Activated CD8-positive, alpha-beta T cell treated with anti-CD3 and anti-CD28 coated beads for 36 hours (primary cell): ENCODE data around the gene TTLL12. TPM values are rescaled to one million over a fixed set of nuclear protein-coding genes. Genes with fewer than 3 reads are reported as not detected.
A peak's percentile ranks its signal among the peaks of the same experiment; 100 is the strongest.

Source experiments
- ATAC-seq: fragments of 200-7000 bp; cut with Tn5 transposase; one replicate; pipeline ENCODE4 v1.10.0; 2021; ENCODE audit warnings: mild to moderate bottlenecking, moderate library complexity
- CTCF ChIA-PET: fragments of 350-600 bp; sonication (Branson Sonifier 250); formaldehyde crosslinking; loops from one replicate; lab custom pipeline; 2021; ENCODE audit warnings: antibody characterized with exemption; lab: Charles Lee
- POLR2A ChIA-PET: fragments of 350-600 bp; sonication (Branson Sonifier 250); formaldehyde crosslinking; loops from one replicate; lab custom pipeline; 2021; ENCODE audit warnings: antibody characterized with exemption; lab: Charles Lee
- DNase-seq: peaks from one replicate; pipeline ENCODE4 v3.0.0-alpha.2; 2020
- H3K27ac Mint-ChIP-seq: one replicate; pipeline ENCODE4 v1.8.0; 2021; ENCODE audit warnings: mild to moderate bottlenecking, mixed read lengths
- H3K27me3 Mint-ChIP-seq: one replicate; pipeline ENCODE4 v1.8.0; 2021; ENCODE audit warnings: mixed read lengths
- H3K36me3 Mint-ChIP-seq: one replicate; pipeline ENCODE4 v1.8.0; 2021; ENCODE audit warnings: low read depth, mixed read lengths
- H3K4me1 Mint-ChIP-seq: one replicate; pipeline ENCODE4 v1.8.0; 2021; ENCODE audit warnings: low read depth, mixed read lengths
- H3K4me3 Mint-ChIP-seq: one replicate; pipeline ENCODE4 v1.8.0; 2021; ENCODE audit warnings: mild to moderate bottlenecking, moderate library complexity, mixed read lengths
- H3K9me3 Mint-ChIP-seq: one replicate; pipeline ENCODE4 v1.8.0; 2021; ENCODE audit warnings: mixed read lengths
- intact Hi-C: fragments of 100-400 bp; cut with micrococcal nuclease; formaldehyde crosslinking; loops from one replicate; pipeline ENCODE4 v1.10.0; 2022
- total RNA-seq, 2 experiments: library from RNA; stranded (reverse); gene quantifications; one replicate each; pipeline ENCODE4 v1.2.3, GENCODE V29; 2021
- TF ChIP-seq, protein P1 (sequence below): fragments of 200-600 bp; IDR thresholded peaks from one replicate; pipeline ENCODE4 v1.8.0; 2022; ENCODE audit warnings: antibody characterized with exemption, mild to moderate bottlenecking

TTLL12 gene
- total RNA-seq, 2 experiments from 2014 or later = 83.5 to 86.0 TPM

DNA sequence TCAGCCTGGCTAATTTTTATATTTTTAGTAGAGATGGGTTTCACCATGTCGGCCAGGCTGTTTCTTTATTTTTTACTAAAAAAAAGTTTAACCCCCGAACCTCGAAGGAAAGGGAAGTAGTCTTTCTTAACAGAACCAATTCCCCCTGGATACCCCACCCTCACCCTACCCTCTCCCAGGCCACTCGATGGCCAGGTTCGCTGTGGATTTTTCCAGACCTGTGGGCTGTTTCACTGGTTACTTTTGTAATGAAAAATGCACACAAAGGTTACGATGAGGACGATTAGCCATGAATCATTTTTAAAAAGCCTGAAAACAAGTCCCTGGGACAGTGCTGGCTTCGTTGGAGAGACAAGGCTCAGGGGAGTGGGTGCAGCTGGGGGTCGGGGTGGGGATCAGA is 33.0 kb downstream of the TTLL12 start:
- CTCF ChIA-PET = no interaction called here
- Mint-ChIP-seq H3K36me3 (no peaks in the 10 kb centered on the region), H3K27me3 (no peaks in the 10 kb centered on the region), H3K4me3 (no peak overlapping the region), H3K9me3 (no peaks in the 10 kb centered on the region), H3K4me1 (peaks cover 21% of the 10 kb centered on the region), H3K27ac (no peak overlapping the region)
- DNase-seq (no peak), ATAC-seq (no peak)
- intact Hi-C loops = no loop called here
- POLR2A ChIA-PET = interaction anchor here (0.7 kb wide), 1 partner anchor 419 kb away, joined by 3 read pairs; no protein-coding TSS in a partner anchor
- TF ChIP-seq, protein P1, sequence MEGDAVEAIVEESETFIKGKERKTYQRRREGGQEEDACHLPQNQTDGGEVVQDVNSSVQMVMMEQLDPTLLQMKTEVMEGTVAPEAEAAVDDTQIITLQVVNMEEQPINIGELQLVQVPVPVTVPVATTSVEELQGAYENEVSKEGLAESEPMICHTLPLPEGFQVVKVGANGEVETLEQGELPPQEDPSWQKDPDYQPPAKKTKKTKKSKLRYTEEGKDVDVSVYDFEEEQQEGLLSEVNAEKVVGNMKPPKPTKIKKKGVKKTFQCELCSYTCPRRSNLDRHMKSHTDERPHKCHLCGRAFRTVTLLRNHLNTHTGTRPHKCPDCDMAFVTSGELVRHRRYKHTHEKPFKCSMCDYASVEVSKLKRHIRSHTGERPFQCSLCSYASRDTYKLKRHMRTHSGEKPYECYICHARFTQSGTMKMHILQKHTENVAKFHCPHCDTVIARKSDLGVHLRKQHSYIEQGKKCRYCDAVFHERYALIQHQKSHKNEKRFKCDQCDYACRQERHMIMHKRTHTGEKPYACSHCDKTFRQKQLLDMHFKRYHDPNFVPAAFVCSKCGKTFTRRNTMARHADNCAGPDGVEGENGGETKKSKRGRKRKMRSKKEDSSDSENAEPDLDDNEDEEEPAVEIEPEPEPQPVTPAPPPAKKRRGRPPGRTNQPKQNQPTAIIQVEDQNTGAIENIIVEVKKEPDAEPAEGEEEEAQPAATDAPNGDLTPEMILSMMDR = no peak

DNA sequence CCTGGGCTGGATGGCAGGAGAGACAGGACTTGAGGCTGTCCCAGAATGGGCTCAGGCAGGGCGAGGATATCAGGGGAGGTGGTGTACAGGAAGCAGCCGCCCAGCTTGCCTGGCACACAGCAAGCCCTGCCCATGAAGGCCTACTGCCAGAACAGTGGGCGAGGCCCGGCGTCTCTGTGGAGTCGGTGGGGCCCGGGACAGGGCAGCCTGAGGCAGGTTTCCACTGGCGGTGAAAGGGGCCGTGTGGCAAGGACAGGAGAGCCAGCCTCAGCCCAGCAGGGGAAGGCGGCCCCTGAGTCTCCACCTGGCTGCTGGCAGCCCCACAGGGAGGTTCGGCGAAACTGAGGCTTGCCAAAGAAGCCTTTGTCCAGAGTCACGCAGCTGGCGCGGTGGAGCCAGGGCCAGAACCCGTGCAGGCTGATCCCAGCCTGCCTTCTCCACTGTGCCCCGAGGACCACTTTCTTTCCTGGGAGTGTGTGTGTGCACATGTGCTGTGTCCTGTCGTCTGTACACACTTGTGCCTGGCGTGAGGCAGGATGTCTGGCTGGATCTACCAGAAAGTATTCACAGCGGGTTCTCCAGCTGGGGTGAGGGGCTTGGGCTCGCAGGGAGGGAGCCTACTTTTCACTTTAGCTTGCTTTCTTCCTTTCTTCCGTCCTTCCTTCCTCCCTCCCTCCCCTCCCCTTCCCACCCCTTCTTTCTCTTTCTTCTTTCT is 34.4 kb downstream of the TTLL12 start:
- intact Hi-C loops = no loop called here
- no peaks in the 10 kb centered on the region for H3K9me3 Mint-ChIP-seq

DNA sequence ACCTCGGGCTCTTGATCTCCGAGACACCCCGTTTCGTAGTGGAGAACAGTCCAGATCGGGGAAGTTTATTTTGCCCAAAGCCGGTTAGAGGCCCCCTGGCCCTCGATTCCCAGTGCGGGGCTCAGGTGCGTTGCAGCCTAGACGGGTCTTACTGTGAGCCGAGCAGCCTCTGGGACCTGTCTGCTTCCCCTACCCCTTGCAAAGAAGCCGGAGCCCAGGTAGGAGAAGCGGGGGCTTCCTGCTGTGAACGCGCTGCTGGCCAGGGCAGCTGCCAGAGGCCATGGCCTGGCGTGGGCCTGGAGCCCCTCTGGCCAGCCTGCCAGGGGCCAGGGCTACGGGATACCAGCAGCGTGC is 35.0 kb downstream of the TTLL12 start:
- Mint-ChIP-seq H3K4me3 (peak overlapping the region; percentile 90), H3K9me3 (no peaks in the 10 kb centered on the region), H3K27ac (peak overlapping the region; percentile 52), H3K27me3 (no peaks in the 10 kb centered on the region), H3K36me3 (no peaks in the 10 kb centered on the region), H3K4me1 (peaks cover 33% of the 10 kb centered on the region)
- ChIA-PET POLR2A (interaction anchor here (1.0 to 1.3 kb wide), 2 partner anchors 11 to 28 kb away, joined by 3 to 4 read pairs; no protein-coding TSS in a partner anchor), CTCF (no interaction called here)
- TF ChIP-seq, protein P1 = no peak
- DNase-seq = peak; percentile 24
- intact Hi-C loops = no loop called here
- peak; percentile 41 for ATAC-seq

More for the DNA sequence above, 34.4 kb downstream of the TTLL12 start:
- ChIA-PET POLR2A (interaction anchor here (1.0 to 1.3 kb wide), 2 partner anchors 10 to 28 kb away, joined by 3 to 4 read pairs; no protein-coding TSS in a partner anchor), CTCF (no interaction called here)
- peak overlapping the region; percentile 90 for H3K4me3 Mint-ChIP-seq
- TF ChIP-seq, protein P1 = no peak
- H3K36me3 Mint-ChIP-seq = no peaks in the 10 kb centered on the region
- H3K27me3 Mint-ChIP-seq = no peaks in the 10 kb centered on the region
- DNase-seq (peak; percentile 76), ATAC-seq (peak; percentile 85)
- H3K27ac Mint-ChIP-seq = peak overlapping the region; percentile 88
- peaks cover 30% of the 10 kb centered on the region for H3K4me1 Mint-ChIP-seq

- peak; percentile 53 for DNase-seq
- H3K27me3 Mint-ChIP-seq = no peaks in the 10 kb centered on the region
- intact Hi-C loops = no loop called here
- ATAC-seq = peak; percentile 68
- no peaks in the 10 kb centered on the region for H3K9me3 Mint-ChIP-seq
- H3K4me3 Mint-ChIP-seq = peak within 1 kb of the TSS; percentile 90
- H3K27ac Mint-ChIP-seq = peak within 1 kb of the TSS; percentile 86
- ChIA-PET POLR2A (interaction anchor here (0.8 to 1.3 kb wide), 3 partner anchors 12 to 35 kb away, joined by 3 to 4 read pairs (median 3); no protein-coding TSS in a partner anchor), CTCF (no interaction called here)
- TF ChIP-seq, protein P1 = no peak
- H3K36me3 Mint-ChIP-seq = no peaks in the 10 kb centered on the region
- H3K4me1 Mint-ChIP-seq = peaks cover 33% of the 10 kb centered on the region
Measured at GRCh38 chr22:43151251-43152002, 35.5 kb downstream of the TTLL12 start, which contains the start of gene TSPO. TSS of gene TSPO (plus strand) at chr22:43151559. CDS start at chr22:43159239, 7,680 bp downstream.
